GM20000 (cell line): ENCODE data around the gene PLCD3.

Source experiments
- DNase-seq: peaks from one replicate; pipeline ENCODE4 v3.0.0; 2012; ENCODE audit warnings: low spot score
- CTCF ChIP-seq: IDR thresholded peaks from 2 replicates; pipeline ENCODE4 v1.5.1; 2012; ENCODE audit warnings: mild to moderate bottlenecking, control low read depth; ENCODE audit errors: extremely low read depth, missing control alignments

The PLCD3 gene

GRCh38 chr17:45130681-45131615, 1.4 kb downstream of the PLCD3 start:
- DNase-seq: no peak
- TF ChIP-seq CTCF: no peak

- DNase-seq: no peak
- no peak for TF ChIP-seq CTCF
Observed at GRCh38 chr17:45129940-45130680, 2.2 kb downstream of the PLCD3 start.

GRCh38 chr17:45129426-45129939, 2.8 kb downstream of the PLCD3 start:
- no peak for DNase-seq
- no peak for TF ChIP-seq CTCF

GRCh38 chr17:45128989-45129388, 3.3 kb downstream of the PLCD3 start:
- no peak for TF ChIP-seq CTCF
- DNase-seq: no peak

GRCh38 chr17:45128331-45128730, 4.0 kb downstream of the PLCD3 start:
- DNase-seq: no peak
- TF ChIP-seq CTCF: no peak

- DNase-seq: no peak
- TF ChIP-seq CTCF: no peak
Observed at GRCh38 chr17:45127548-45128300, 4.6 kb downstream of the PLCD3 start.
